ENCODE results near the gene SERGEF.
A peak's percentile ranks its signal among the peaks of the same experiment; 100 is the strongest.

The SERGEF gene

GRCh38 chr11:17950644-17951043, 62.2 kb downstream of the SERGEF start:
- no peak for DNase-seq

DNA sequence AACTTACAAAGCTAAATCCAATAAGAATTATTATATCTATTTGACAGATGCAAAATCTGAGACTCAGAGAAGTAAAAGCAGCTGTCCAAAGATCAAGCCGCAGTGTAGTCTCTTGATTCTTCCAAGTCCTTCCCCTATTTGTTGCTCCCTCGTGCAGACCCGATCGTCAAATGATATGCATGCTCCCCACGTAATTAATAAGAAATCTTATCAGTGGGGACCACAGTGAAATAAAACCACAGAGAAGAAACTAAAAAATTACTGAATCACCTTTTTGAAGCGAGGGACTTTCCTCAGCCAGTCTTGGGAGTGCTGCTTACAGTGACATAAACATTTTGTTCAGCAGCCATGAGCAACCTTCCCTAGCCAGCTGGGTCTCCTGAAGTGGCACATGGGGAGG, 64.6 kb downstream of the SERGEF start:
- no peak for DNase-seq

- no peak for DNase-seq
These were observed 73.3 kb downstream of the SERGEF start for GRCh38 chr11:17939542-17939941.

DNA sequence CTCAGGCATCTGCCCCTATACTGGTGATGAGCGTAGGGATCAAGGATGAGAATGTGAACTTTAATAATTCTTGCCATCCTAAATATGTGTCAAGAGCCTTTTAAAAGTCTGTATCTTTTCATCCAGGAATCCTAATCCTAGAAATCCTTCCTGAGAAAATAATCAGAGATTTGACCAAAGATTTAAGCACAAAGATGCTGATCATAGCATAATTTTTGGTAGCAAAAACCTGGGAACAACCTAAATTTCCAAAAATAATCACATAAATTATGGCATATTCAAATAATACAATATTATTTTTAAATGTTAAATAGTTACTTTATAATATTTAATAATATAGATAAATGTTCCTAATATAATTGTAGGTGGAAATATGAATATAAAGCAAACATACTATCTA, 76.1 kb downstream of the SERGEF start:
- no peak for DNase-seq

DNA sequence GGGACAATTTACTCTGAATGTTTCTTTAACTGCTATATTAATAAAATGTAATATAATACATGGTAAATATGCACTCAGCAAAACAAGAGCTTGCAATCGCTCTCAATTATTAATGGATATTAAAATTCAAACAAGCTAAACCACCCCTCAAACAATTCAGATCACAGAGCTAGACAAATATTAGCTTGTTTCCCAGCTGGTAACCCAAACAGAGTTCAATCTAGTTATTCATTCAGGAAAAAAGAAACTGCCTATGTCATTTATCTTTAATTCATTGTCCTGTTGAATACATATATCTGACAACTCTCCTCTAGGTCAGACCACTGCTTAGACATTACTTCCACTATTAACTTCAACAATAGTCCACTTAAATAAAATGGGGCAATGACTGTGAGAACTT, 78.7 kb downstream of the SERGEF start:
- DNase-seq, result no peak

DNA sequence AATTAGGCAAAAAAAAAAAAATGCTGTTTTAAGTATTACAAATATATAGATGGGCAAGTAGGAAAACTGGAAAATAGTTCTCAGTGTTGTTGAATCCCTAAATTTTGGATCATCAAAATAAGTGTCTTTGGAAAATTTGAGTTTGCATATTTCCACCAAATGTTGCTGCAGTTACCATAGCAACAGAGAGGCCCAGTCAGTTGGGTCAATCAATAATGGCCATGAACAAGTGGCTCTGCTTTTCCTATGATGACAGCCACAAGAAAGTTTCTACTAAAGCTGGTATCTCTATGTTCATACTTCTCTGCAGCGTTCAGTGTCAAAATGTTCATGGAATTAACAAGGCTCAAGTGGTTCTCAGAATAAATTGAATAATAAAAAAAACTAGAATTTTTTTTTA, 79.1 kb downstream of the SERGEF start:
- DNase-seq, result no peak

GRCh38 chr11:17932472-17932871, 80.4 kb downstream of the SERGEF start:
- DNase-seq, result no peak

GRCh38 chr11:17931595-17931994, 81.3 kb downstream of the SERGEF start:
- no peak for DNase-seq

DNA sequence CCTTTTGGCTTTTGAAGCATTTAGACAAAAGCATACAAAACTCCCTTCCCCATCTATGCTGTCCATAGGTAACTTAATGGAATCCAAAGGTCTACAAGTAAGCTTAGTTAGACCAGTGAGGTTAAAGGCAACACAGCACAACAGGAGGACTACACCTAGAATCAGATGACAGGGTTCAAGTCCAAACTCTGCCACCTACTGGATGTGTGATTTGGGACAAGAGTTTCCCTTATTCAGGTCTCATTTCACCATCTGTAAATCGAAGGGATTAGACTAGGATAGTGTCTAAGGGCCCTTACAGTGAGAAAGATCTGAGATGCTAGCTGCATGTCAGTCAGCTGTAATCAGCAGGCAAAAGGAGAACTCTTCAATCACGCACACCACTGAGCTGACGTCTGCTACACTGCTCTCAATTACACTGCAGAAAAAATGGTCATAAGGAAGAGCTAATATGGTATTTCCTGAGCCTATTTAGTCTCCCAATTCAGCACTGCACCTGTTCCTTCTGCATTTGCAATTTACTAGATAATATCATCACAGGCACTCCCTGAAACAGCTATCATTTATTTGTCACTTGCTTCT, 82.2 kb downstream of the SERGEF start:
- no peak for DNase-seq

DNA sequence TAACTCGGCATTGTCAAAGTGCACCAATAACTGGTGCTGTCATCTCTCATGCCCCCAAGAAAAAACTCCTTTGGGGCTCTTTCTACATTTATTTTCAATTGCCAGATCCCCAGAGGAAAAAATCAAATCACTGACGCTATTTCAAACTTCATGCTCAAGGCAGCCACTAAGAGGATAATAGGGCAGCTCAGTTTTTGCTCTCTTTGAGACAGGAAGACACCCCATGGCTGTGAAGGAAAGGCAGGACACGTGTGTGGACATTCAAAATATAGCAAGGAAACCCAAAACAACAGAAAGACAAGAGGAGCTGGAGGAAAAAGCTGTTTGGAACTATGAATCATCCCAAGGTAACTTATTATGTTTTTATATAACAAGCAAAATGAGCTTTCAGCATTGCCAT, 83.7 kb downstream of the SERGEF start:
- no peak for DNase-seq

DNA sequence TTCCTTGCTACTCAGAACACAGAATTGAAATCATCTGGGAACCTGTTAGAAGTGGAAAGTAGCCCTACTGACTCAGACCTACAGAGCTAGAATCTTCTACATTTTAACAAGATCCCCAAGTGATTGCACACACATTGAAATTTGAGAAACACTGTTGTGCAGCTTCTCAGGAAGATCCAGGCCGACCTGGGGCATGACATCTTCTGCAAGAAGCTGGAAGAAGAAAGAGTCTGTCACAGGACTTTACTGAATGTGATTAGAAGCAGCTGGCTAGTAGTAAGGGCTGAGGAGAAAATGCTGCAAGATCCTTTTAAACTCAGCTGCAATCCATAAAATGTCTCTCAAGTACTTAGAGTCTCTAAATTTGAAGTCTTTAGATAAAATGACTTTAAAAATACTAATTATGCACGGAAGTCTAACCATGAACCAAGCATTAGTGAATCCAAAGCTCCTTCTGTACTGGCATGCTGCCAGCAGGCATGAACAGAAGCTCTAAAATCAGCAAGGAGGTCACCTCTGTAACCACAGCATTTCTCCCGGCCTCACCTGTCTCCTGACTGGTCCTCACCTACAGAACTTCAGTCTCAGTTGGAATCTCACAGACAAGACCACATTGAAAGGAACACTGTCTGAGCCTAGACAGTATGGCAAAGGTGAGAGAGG, 85.0 kb downstream of the SERGEF start:
- peak; percentile 7 for DNase-seq

DNA sequence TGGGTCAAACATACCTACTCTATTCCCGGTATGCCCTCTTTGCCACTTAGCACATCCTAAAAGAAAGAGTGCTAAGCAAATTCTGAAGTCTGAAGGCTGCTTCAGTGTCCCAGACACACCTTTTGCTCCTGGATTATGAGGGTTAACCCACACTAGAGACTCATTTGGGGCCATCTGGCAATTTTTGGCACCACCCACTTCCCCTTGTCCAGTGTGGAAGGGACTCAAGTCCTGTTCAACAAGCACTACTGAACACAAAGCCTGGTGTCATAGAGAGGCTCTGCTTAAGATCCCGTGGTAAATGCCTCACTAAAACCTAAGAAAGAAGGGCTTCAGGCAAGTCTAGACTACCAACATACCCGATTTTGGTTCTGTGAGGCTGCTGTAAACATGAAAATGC, 85.8 kb downstream of the SERGEF start:
- no peak for DNase-seq

- no peak for DNase-seq
These were observed 88.1 kb downstream of the SERGEF start for GRCh38 chr11:17924713-17925112.

GRCh38 chr11:17923217-17923616, 89.6 kb downstream of the SERGEF start:
- no peak for DNase-seq

- DNase-seq, result no peak
These were observed 90.4 kb downstream of the SERGEF start for GRCh38 chr11:17922416-17922788.

GRCh38 chr11:17921659-17922415, 91.0 kb downstream of the SERGEF start:
- DNase-seq, result peak; percentile 8

- no peak for DNase-seq
These were observed 94.7 kb downstream of the SERGEF start for GRCh38 chr11:17918049-17918605.

DNA sequence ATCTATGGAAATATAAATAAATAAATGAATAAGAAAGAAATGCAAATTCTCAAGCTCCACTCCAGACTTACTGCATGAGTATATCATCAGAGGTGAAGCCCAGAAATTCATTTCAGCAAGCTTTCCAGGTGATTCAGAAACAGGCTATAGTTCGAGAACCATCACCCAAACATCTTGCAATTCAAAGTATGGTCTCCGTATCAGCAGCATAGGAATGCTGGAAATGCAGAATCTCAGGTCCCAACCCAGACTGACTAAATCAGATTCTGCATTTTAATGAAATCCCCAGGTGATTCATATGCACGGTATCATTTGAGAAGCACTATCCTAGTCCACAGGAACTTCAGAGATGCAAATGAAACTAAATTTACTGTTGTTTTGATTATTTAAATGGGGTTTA, 95.3 kb downstream of the SERGEF start:
- DNase-seq, result no peak

GRCh38 chr11:17915500-17916143, 97.2 kb downstream of the SERGEF start:
- no peak for DNase-seq

DNA sequence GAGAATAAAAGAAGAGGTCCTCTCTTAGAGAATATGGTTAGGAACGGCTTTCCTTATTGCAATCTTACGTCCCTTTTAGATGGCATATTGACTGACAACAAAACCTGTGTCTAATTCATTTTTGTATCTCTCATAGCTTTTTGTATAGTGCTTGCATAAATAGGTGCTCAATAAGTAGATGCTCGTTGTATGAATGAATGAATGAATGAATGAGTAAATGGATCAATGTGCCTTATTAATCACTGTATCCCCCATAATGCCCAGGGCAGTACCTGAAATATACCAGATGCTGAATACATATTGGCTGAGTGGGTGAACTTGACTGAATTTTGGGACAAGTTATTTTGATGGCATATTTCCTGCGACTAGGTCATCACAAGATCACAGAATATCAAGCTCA, 97.9 kb downstream of the SERGEF start:
- no peak for DNase-seq

DNA sequence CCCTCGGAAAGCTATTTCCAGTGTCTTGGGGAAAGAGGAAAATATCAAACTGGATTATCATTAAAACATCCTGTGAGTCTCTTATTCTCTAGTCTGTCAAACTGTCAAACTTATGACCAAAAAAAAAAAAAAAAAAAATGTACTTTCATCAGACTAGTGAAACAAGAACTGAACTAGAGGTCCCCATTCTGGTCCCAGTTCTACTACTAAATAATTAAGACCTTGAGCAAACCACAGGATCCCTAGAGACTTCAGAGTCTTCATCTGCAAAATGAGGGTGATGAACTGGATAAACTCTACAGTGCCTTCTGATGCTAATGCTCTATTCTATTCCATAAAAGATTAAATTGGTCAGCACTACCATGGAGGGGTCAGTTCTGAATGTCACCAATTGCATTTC, 105.8 kb downstream of the SERGEF start:
- DNase-seq, result no peak

DNA sequence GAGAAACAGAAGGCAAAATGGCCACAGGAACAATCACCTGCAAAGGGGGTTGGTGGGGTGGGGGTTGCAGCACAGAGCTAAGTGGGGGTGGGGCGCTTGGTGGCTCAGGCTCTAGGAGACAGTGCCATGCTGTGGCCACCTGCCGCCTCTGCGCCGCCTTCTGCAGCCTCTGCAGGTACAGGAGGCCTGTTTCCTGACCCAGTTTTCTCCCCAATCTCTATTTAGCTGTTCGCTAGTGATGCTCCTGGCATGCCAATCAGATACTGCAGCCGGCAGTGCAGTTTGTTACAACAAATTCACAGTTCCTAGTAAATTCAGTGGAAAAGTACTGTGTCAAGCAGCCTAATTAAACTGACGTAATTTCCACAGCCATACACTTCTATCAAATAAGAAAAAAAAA, 106.4 kb downstream of the SERGEF start:
- DNase-seq, result no peak

DNA sequence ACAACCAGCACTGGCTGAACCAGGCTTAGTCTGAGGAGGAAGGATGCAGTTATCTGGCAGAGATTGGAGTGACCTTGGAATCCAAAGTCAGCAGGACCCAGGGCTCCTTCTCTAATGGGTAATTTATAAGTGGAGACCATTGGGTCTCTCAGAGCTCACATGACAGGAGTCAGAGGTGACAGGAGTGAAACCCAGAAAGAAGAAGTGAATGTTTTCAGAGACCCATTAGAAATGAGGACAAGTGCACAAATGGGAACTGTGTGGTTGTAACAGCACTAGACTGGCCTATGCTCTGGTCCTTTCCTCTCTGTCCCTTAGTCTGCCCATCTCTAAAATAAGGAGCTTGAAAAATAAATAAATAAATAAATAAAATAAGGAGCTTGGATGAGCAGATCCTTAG, 107.4 kb downstream of the SERGEF start:
- DNase-seq, result no peak

GRCh38 chr11:17901481-17901880, 111.4 kb downstream of the SERGEF start:
- no peak for DNase-seq

Measured in RPMI8226 (cell line).